NT2/D1 (cell line): Measurements from ENCODE around the gene RPH3AL.

Source experiments
- YY1 ChIP-seq: IDR thresholded peaks from 2 replicates; pipeline ENCODE4 v1.6.1; 2011; ENCODE audit not compliant: insufficient read length, insufficient read depth
- ZNF274 ChIP-seq: IDR thresholded peaks from 2 replicates; pipeline ENCODE4 v1.6.1; 2011; ENCODE audit warnings: mild to moderate bottlenecking, low read depth, low read length

- TF ChIP-seq ZNF274 = no peak
- TF ChIP-seq YY1 = no peak
Observed at GRCh38 chr17:235831-236640, 116.6 kb downstream of the RPH3AL start.
